Fibroblast of lung (primary cell): Measurements from ENCODE around the gene RAPGEF4.

Experiments used
- CTCF ChIP-seq, 2 donors: IDR thresholded peaks in 1 of 2; conservative IDR thresholded peaks in 1 of 2; 1 replicate in 1 of 2; 2 replicates in 1 of 2; pipeline ENCODE4 v1.5.1; 2011 to 2012; ENCODE audit warnings: low read length in 2 of 2, control low read depth in 1 of 2, inconsistent platforms in 1 of 2, low read depth in 1 of 2, mild to moderate bottlenecking in 1 of 2
- EZH2 ChIP-seq: IDR thresholded peaks from 2 replicates; pipeline ENCODE4 v1.5.1; 2012; ENCODE audit warnings: low read length, control low read depth, mild to moderate bottlenecking; ENCODE audit errors: missing control alignments

GRCh38 chr2:172836347-172836821, 100.7 kb downstream of the RAPGEF4 start:
- TF ChIP-seq CTCF (conservative IDR thresholded peaks at IDR 0.05 in 1 of 2, IDR thresholded peaks at IDR 0.05 in 1 of 2; ENCODE audit: low read depth in 1 of 2, low read length in 2 of 2), result no peak
- no peak for TF ChIP-seq EZH2
